HepG2 (cell line): ENCODE results near the gene CUEDC2. TPM values are rescaled to one million over a fixed set of nuclear protein-coding genes. Genes with fewer than 3 reads are reported as not detected.

Experiments
- ATAC-seq: fragments of 200-7000 bp; cut with Tn5 transposase; 3 replicates; pipeline ENCODE4 v1.9.1; 2020; ENCODE audit warnings: mild to moderate bottlenecking, moderate library complexity
- BruUV-seq: library from RNA; stranded (reverse); fragments of 400-500 nt; replicated peaks from 2 replicates; lab custom pipeline; 2021; lab: Mats Ljungman, UMichigan
- CTCF ChIA-PET: fragments of 300-600 bp; formaldehyde crosslinking; extraction: SDS; loops from one replicate; lab custom pipeline; 2021; ENCODE audit warnings: low total read pairs, inconsistent platforms, low intra/inter-chr PET ratio; lab: Yijun Ruan, JAX
- POLR2A ChIA-PET: fragments of 350-600 bp; sonication (Branson Sonifier 250); formaldehyde crosslinking; loops from one replicate; lab custom pipeline; 2020; ENCODE audit warnings: antibody characterized with exemption, inconsistent platforms; lab: Yijun Ruan, JAX
- DNase-seq: peaks from one replicate; pipeline ENCODE4 v3.0.0-alpha.2; 2015; ENCODE audit warnings: low spot score
- FAIRE-seq: peaks from 3 replicates; lab custom pipeline; 2011; peaks lifted over from hg19 to GRCh38; lab: Jason Lieb, UNC
- H2AFZ ChIP-seq: one replicate; pipeline ENCODE4 v1.6.1; 2011; ENCODE audit warnings: low read length, inconsistent platforms
- H3K27ac ChIP-seq: fragments of 300-600 bp; 3 replicates; pipeline ENCODE4 v1.8.0; 2011; ENCODE audit warnings: mixed run types, mild to moderate bottlenecking, mixed read lengths, low read length, inconsistent platforms; ENCODE audit not compliant: insufficient read depth; ENCODE audit errors: extremely low read length
- H3K27me3 ChIP-seq, 2 experiments: fragments of 200-600 bp in 1 of 2; 2 replicates in 1 of 2; 3 replicates in 1 of 2; pipeline versions ENCODE4 v1.6.0 to v1.8.0; 2011; ENCODE audit warnings: low read length in 2 of 2, mild to moderate bottlenecking in 2 of 2, moderate library complexity in 2 of 2, inconsistent platforms in 1 of 2; ENCODE audit not compliant: insufficient read depth in 2 of 2, control insufficient read depth in 1 of 2
- H3K36me3 ChIP-seq, 2 experiments: fragments of 200-600 bp in 1 of 2; replicated peaks in 1 of 2; 2 replicates in 1 of 2; 3 replicates in 1 of 2; pipeline versions ENCODE4 v1.5.1 to v1.8.0; 2011; ENCODE audit warnings: low read length in 2 of 2, inconsistent platforms in 1 of 2; ENCODE audit not compliant: insufficient read depth in 2 of 2, control insufficient read depth in 1 of 2
- H3K4me1 ChIP-seq: 2 replicates; pipeline ENCODE4 v1.5.1; 2012; ENCODE audit warnings: low read length, inconsistent platforms; ENCODE audit not compliant: insufficient read depth
- H3K4me2 ChIP-seq: 2 replicates; pipeline ENCODE4 v1.6.0; 2011; ENCODE audit warnings: low read depth, low read length, inconsistent platforms
- H3K4me3 ChIP-seq, 3 experiments: fragments of 200-600 bp in 1 of 3; sonication (generic), shearing (Covaris generic) in 1 of 3; replicated peaks in 1 of 3; 2 replicates each; pipeline ENCODE4 v1.5.1; 2011 to 2016; ENCODE audit warnings: low read length in 3 of 3, inconsistent platforms in 2 of 3, low read depth in 2 of 3, mild to moderate bottlenecking in 2 of 3, control low read depth in 1 of 3, mixed read lengths in 1 of 3; ENCODE audit not compliant: insufficient read depth in 1 of 3
- H3K79me2 ChIP-seq: one replicate; pipeline ENCODE4 v1.6.1; 2011; ENCODE audit warnings: low read length, inconsistent platforms; ENCODE audit not compliant: insufficient read depth
- H3K9ac ChIP-seq: 2 replicates; pipeline ENCODE4 v1.6.0; 2011; ENCODE audit warnings: mild to moderate bottlenecking, low read depth, low read length, inconsistent platforms; ENCODE audit not compliant: insufficient read depth
- H3K9me3 ChIP-seq: 2 replicates; pipeline ENCODE4 v1.5.1; 2012; ENCODE audit warnings: mild to moderate bottlenecking, low read length
- H4K20me1 ChIP-seq: 2 replicates; pipeline ENCODE4 v1.6.0; 2011; ENCODE audit warnings: inconsistent platforms, mild to moderate bottlenecking, low read length, moderate library complexity; ENCODE audit not compliant: insufficient read depth
- BRD4 ChIP-seq: sonication (generic); formaldehyde crosslinking; IDR thresholded peaks from 2 replicates; pipeline ENCODE4 v1.4.0; 2020; ENCODE audit warnings: missing genetic modification reagents
- GATAD2A ChIP-seq: IDR thresholded peaks from 2 replicates; pipeline ENCODE4 v1.6.1; 2016
- KMT2A ChIP-seq: sonication (generic); formaldehyde crosslinking; IDR thresholded peaks from 2 replicates; pipeline ENCODE4 v1.4.0; 2020; ENCODE audit warnings: missing genetic modification reagents
- MTF1 ChIP-seq: sonication (generic); formaldehyde crosslinking; IDR thresholded peaks from 2 replicates; pipeline ENCODE4 v1.5.0; 2020; ENCODE audit warnings: missing genetic modification reagents
- NCOA5 ChIP-seq: sonication (generic); formaldehyde crosslinking; IDR thresholded peaks from 2 replicates; pipeline ENCODE4 v1.4.0; 2020; ENCODE audit warnings: missing genetic modification reagents
- SMYD3 ChIP-seq: sonication (generic); formaldehyde crosslinking; IDR thresholded peaks from 2 replicates; pipeline ENCODE4 v1.8.1; 2023; ENCODE audit warnings: mild to moderate bottlenecking, missing genetic modification reagents
- ZFP41 ChIP-seq: sonication (generic); formaldehyde crosslinking; IDR thresholded peaks from 2 replicates; pipeline ENCODE4 v1.4.0; 2020; ENCODE audit warnings: mild to moderate bottlenecking, missing genetic modification reagents, borderline replicate concordance
- ZNF317 ChIP-seq: sonication (generic); formaldehyde crosslinking; IDR thresholded peaks from 2 replicates; pipeline ENCODE4 v1.5.0; 2020; ENCODE audit warnings: mild to moderate bottlenecking, missing genetic modification reagents
- WGBS: methylation state at CpG from one replicate; pipeline ENCODE4 v1.1.6; 2017; ENCODE audit warnings: low lambda C conversion rate; 5-methylcytosine and 5-hydroxymethylcytosine counted together
- in situ Hi-C: cut with HindIII; loops from 2 replicates; pipeline ENCODE4 v1.10.0; 2017; ENCODE audit warnings: low pct_unique_long_range_greater_than_20kb; ENCODE audit not compliant: extremely low pct_ligation_motif_present
- intact Hi-C: fragments of 100-400 bp; cut with micrococcal nuclease; formaldehyde crosslinking; loops from one replicate; pipeline ENCODE4 v1.10.0; 2022; ENCODE audit not compliant: unreplicated experiment
- polyA plus RNA-seq, 8 experiments: library from polyadenylated mRNA; depleted of rRNA in 3 of 8; stranded (reverse) in 7 of 8; unstranded in 1 of 8; fragments of >200 nt; fragmentation: Illumina TruSeq in 4 of 8; extraction: Trizol in 4 of 8; gene quantifications; 2 replicates each; pipeline versions ENCODE4 v1.2.1 to v1.2.3, GENCODE V29; 2011 to 2016; ENCODE audit warnings: low read depth in 4 of 8, missing spikeins in 1 of 8, mixed read lengths in 1 of 8; ENCODE audit not compliant: insufficient read depth in 1 of 8
- total RNA-seq, 5 experiments: library from RNA; depleted of rRNA; stranded (reverse); fragments of >200 nt; fragmentation: Illumina TruSeq; extraction: Trizol; gene quantifications; 2 replicates each; pipeline ENCODE4 v1.2.3, GENCODE V29; 2016; ENCODE audit warnings: low read depth in 1 of 5
- TF ChIP-seq, protein P1 (sequence below): IDR thresholded peaks from 2 replicates; pipeline ENCODE4 v1.6.1; 2016; ENCODE audit warnings: low read depth, missing genetic modification reagents, missing compliant biosample characterization
- TF ChIP-seq, protein P2 (sequence below): sonication (generic); formaldehyde crosslinking; IDR thresholded peaks from 2 replicates; pipeline ENCODE4 v1.5.0; 2020; ENCODE audit warnings: mild to moderate bottlenecking, missing genetic modification reagents
- TF ChIP-seq, protein P3 (sequence below): sonication (generic); formaldehyde crosslinking; IDR thresholded peaks from 2 replicates; pipeline ENCODE4 v1.5.1; 2020; ENCODE audit warnings: mild to moderate bottlenecking, missing genetic modification reagents

Gene CUEDC2
- total and polyA plus RNA-seq, 2 of the 13 experiments (the other 11 are each of a cell fraction or from before 2014, with no cell fraction given): 13.1 to 18.4 TPM

DNA sequence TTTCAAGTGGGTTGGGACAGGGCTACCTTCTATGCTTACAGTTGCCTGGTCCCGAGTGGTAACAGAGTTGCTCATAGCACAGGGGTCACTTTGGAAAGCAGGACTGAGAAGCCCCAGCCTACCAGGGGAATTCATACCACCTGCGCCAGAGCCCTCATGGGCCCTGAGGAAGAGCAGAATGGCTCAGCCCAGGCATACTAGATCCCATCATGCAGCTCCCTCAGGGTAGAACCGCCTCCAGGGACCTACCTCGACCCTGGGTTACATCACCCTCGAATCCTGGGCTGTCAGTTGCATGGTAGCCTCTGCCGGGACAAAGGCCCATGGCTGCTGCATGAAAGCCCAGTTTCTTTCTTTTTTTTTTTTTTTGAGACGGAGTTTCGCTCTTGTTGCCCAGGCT is 2.9 kb downstream of the CUEDC2 start:
- intact Hi-C loops (no loop called here), in situ Hi-C loops (no loop called here)
- Histone ChIP-seq H3K9ac (no peak overlapping the region), H3K9me3 (no peaks in the 10 kb centered on the region), H3K79me2 (peaks cover 5% of the 10 kb centered on the region), H3K27ac (no peak overlapping the region), H4K20me1 (no peaks in the 10 kb centered on the region), H3K4me3 (no peak overlapping the region), H2AFZ (no peak overlapping the region), H3K36me3 (peaks cover 0 to 1% of the 10 kb centered on the region in 2 experiments; a peak in 1 of 5 replicates), H3K27me3 (no peaks in the 10 kb centered on the region; a peak in 1 of 5 replicates), H3K4me1 (peaks cover 24% of the 10 kb centered on the region), H3K4me2 (no peak overlapping the region)
- FAIRE-seq (no peak), ATAC-seq (no peak), DNase-seq (no peak)
- POLR2A ChIA-PET: interaction anchor here (0.5 kb wide), 1 partner anchor 13 kb away, joined by 3 read pairs; no protein-coding TSS in a partner anchor
- no TSS peak for BruUV-seq
- 78% methylated on average over 6 of the region's 8 CpGs for WGBS
- CTCF ChIA-PET: no interaction called here
- TF ChIP-seq, protein P1, sequence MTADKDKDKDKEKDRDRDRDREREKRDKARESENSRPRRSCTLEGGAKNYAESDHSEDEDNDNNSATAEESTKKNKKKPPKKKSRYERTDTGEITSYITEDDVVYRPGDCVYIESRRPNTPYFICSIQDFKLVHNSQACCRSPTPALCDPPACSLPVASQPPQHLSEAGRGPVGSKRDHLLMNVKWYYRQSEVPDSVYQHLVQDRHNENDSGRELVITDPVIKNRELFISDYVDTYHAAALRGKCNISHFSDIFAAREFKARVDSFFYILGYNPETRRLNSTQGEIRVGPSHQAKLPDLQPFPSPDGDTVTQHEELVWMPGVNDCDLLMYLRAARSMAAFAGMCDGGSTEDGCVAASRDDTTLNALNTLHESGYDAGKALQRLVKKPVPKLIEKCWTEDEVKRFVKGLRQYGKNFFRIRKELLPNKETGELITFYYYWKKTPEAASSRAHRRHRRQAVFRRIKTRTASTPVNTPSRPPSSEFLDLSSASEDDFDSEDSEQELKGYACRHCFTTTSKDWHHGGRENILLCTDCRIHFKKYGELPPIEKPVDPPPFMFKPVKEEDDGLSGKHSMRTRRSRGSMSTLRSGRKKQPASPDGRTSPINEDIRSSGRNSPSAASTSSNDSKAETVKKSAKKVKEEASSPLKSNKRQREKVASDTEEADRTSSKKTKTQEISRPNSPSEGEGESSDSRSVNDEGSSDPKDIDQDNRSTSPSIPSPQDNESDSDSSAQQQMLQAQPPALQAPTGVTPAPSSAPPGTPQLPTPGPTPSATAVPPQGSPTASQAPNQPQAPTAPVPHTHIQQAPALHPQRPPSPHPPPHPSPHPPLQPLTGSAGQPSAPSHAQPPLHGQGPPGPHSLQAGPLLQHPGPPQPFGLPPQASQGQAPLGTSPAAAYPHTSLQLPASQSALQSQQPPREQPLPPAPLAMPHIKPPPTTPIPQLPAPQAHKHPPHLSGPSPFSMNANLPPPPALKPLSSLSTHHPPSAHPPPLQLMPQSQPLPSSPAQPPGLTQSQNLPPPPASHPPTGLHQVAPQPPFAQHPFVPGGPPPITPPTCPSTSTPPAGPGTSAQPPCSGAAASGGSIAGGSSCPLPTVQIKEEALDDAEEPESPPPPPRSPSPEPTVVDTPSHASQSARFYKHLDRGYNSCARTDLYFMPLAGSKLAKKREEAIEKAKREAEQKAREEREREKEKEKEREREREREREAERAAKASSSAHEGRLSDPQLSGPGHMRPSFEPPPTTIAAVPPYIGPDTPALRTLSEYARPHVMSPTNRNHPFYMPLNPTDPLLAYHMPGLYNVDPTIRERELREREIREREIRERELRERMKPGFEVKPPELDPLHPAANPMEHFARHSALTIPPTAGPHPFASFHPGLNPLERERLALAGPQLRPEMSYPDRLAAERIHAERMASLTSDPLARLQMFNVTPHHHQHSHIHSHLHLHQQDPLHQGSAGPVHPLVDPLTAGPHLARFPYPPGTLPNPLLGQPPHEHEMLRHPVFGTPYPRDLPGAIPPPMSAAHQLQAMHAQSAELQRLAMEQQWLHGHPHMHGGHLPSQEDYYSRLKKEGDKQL: no peak
- TF ChIP-seq KMT2A (CRISPR knock-in tag) (no peak), ZFP41 (no peak), GATAD2A (CRISPR knock-in tag) (no peak), BRD4 (CRISPR knock-in tag) (no peak), MTF1 (CRISPR knock-in tag) (no peak), ZNF317 (CRISPR knock-in tag) (no peak), SMYD3 (CRISPR knock-in tag) (no peak), NCOA5 (CRISPR knock-in tag) (no peak)
- TF ChIP-seq, protein P2, sequence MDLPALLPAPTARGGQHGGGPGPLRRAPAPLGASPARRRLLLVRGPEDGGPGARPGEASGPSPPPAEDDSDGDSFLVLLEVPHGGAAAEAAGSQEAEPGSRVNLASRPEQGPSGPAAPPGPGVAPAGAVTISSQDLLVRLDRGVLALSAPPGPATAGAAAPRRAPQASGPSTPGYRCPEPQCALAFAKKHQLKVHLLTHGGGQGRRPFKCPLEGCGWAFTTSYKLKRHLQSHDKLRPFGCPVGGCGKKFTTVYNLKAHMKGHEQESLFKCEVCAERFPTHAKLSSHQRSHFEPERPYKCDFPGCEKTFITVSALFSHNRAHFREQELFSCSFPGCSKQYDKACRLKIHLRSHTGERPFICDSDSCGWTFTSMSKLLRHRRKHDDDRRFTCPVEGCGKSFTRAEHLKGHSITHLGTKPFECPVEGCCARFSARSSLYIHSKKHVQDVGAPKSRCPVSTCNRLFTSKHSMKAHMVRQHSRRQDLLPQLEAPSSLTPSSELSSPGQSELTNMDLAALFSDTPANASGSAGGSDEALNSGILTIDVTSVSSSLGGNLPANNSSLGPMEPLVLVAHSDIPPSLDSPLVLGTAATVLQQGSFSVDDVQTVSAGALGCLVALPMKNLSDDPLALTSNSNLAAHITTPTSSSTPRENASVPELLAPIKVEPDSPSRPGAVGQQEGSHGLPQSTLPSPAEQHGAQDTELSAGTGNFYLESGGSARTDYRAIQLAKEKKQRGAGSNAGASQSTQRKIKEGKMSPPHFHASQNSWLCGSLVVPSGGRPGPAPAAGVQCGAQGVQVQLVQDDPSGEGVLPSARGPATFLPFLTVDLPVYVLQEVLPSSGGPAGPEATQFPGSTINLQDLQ (CRISPR knock-in tag): no peak
- TF ChIP-seq, protein P3, sequence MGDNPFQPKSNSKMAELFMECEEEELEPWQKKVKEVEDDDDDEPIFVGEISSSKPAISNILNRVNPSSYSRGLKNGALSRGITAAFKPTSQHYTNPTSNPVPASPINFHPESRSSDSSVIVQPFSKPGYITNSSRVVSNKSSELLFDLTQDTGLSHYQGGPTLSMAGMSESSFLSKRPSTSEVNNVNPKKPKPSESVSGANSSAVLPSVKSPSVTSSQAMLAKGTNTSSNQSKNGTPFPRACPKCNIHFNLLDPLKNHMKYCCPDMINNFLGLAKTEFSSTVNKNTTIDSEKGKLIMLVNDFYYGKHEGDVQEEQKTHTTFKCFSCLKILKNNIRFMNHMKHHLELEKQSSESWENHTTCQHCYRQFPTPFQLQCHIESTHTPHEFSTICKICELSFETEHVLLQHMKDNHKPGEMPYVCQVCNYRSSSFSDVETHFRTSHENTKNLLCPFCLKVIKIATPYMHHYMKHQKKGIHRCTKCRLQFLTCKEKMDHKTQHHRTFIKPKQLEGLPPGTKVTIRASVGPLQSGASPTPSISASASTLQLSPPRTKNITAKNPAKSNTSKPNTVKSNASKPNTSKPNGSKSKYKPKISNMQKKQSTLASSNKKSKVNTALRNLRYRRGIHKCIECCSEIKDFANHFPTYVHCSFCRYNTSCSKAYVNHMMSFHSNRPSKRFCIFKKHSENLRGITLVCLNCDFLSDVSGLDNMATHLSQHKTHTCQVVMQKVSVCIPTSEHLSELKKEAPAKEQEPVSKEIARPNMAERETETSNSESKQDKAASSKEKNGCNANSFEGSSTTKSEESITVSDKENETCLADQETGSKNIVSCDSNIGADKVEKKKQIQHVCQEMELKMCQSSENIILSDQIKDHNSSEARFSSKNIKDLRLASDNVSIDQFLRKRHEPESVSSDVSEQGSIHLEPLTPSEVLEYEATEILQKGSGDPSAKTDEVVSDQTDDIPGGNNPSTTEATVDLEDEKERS (CRISPR knock-in tag): no peak
